ENCODE measurements around the gene TJP2.

DNA sequence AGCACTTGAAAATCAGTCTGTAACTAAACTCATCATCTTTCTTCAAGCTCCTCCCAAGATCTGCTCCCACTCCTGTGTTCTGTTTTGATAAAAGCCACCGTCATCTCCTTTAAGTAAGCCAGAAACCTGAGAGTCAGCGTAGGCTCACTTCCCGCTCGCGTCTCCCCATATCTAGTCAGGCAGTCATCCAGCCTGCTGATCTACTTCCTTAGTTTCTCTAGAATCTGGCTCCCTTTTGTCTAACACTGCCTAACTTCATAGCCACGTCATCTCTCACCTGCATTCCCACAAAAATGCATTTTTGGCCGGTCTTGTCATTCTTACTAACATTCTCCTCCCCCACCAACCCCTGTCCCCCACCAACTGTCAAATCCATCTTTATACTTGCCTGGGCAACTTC lies 3.0 kb upstream of the TJP2 start:
- TF ChIP-seq POLR2A (IDR thresholded peaks at IDR 0.05; ENCODE audit: low read length) (no peak), GATA1 (IDR thresholded peaks at IDR 0.05; ENCODE audit: low read depth, low read length) (no peak)
